ENCODE measurements around the gene JAGN1. TPM values are rescaled to one million over a fixed set of nuclear protein-coding genes. Genes with fewer than 3 reads are reported as not detected.
"Not testable (repeated sequence)": the region's sequence is repeated elsewhere in the genome, so short reads cannot be mapped to it uniquely, and the experiment has no call there.

The JAGN1 gene
- total RNA-seq, 1 experiment from 2014 or later, result 19.9 TPM

GRCh38 chr3:9846931-9847488, 43.4 kb upstream of the JAGN1 start:
- no TSS peak for BruUV-seq (replicated peaks)
- ChIA-PET POLR2A (interaction anchor here (0.6 kb wide), 1 partner anchor 9 kb away, joined by 3 read pairs; no protein-coding TSS in a partner anchor), CTCF (no interaction called here)

DNA sequence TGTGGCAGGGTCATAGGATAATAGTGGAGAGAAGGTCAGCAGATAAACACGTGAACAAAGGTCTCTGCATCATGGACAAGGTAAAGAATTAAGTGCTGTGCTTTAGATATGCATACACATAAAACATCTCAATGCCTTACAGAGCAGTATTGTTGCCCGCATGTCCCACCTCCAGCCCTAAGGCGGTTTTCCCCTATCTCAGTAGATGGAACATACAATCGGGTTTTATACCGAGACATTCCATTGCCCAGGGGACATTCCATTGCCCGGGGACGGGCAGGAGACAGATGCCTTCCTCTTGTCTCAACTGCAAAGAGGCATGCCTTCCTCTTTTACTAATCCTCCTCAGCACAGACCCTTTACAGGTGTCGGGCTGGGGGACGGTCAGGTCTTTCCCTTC, 42.5 kb upstream of the JAGN1 start:
- intact Hi-C loops (cut with micrococcal nuclease; ENCODE audit: unreplicated experiment), result loop anchor here (10.0 kb wide), 1 partner anchor 77 kb away; no protein-coding TSS in a partner anchor
- POLR2A ChIA-PET, result not testable (repeated sequence)

More at GRCh38 chr3:9846931-9847488, 43.4 kb upstream of the JAGN1 start:
- H3K27me3 ChIP-seq (ENCODE audit: control insufficient read depth, insufficient read depth, low read length), result no peaks in the 10 kb centered on the region
- TF ChIP-seq POLR2AphosphoS5 (IDR thresholded peaks at IDR 0.05; ENCODE audit: low read depth, low read length) (no peak), TCF7L2 (IDR thresholded peaks at IDR 0.05; ENCODE audit: low read depth, low read length) (no peak), SIN3A (IDR thresholded peaks at IDR 0.05; ENCODE audit: borderline replicate concordance, insufficient read depth, low read depth, low read length) (no peak)
- TF ChIP-seq, protein P1, sequence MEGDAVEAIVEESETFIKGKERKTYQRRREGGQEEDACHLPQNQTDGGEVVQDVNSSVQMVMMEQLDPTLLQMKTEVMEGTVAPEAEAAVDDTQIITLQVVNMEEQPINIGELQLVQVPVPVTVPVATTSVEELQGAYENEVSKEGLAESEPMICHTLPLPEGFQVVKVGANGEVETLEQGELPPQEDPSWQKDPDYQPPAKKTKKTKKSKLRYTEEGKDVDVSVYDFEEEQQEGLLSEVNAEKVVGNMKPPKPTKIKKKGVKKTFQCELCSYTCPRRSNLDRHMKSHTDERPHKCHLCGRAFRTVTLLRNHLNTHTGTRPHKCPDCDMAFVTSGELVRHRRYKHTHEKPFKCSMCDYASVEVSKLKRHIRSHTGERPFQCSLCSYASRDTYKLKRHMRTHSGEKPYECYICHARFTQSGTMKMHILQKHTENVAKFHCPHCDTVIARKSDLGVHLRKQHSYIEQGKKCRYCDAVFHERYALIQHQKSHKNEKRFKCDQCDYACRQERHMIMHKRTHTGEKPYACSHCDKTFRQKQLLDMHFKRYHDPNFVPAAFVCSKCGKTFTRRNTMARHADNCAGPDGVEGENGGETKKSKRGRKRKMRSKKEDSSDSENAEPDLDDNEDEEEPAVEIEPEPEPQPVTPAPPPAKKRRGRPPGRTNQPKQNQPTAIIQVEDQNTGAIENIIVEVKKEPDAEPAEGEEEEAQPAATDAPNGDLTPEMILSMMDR (IDR thresholded peaks at IDR 0.05), result no peak
- TF ChIP-seq, protein P2, sequence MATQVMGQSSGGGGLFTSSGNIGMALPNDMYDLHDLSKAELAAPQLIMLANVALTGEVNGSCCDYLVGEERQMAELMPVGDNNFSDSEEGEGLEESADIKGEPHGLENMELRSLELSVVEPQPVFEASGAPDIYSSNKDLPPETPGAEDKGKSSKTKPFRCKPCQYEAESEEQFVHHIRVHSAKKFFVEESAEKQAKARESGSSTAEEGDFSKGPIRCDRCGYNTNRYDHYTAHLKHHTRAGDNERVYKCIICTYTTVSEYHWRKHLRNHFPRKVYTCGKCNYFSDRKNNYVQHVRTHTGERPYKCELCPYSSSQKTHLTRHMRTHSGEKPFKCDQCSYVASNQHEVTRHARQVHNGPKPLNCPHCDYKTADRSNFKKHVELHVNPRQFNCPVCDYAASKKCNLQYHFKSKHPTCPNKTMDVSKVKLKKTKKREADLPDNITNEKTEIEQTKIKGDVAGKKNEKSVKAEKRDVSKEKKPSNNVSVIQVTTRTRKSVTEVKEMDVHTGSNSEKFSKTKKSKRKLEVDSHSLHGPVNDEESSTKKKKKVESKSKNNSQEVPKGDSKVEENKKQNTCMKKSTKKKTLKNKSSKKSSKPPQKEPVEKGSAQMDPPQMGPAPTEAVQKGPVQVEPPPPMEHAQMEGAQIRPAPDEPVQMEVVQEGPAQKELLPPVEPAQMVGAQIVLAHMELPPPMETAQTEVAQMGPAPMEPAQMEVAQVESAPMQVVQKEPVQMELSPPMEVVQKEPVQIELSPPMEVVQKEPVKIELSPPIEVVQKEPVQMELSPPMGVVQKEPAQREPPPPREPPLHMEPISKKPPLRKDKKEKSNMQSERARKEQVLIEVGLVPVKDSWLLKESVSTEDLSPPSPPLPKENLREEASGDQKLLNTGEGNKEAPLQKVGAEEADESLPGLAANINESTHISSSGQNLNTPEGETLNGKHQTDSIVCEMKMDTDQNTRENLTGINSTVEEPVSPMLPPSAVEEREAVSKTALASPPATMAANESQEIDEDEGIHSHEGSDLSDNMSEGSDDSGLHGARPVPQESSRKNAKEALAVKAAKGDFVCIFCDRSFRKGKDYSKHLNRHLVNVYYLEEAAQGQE (IDR thresholded peaks at IDR 0.05; ENCODE audit: insufficient read depth in 1 of 2, low read depth in 2 of 2, low read length in 1 of 2), result no peak
- DNase-seq (ENCODE audit: low read depth, low spot score) (no peak), ATAC-seq (no peak)
- no peaks in the 10 kb centered on the region for H3K4me1 ChIP-seq (ENCODE audit: control insufficient read depth, insufficient read depth, low read length)
- no peak overlapping the region for H3K27ac ChIP-seq (ENCODE audit: low read length)
- in situ Hi-C loops (cut with HindIII; ENCODE audit: low pct_unique_long_range_greater_than_20kb, low sequenced_read_pairs) (no loop called here), intact Hi-C loops (cut with micrococcal nuclease; ENCODE audit: unreplicated experiment) (loop anchor here (10.0 kb wide), 1 partner anchor 78 kb away; no protein-coding TSS in a partner anchor)
- H3K9me3 ChIP-seq (ENCODE audit: control insufficient read depth, insufficient read depth, low read depth, low read length), result no peaks in the 10 kb centered on the region
- no peaks in the 10 kb centered on the region; the same call in 1 of the 2 replicates for H3K36me3 ChIP-seq (ENCODE audit: control insufficient read depth, insufficient read depth, low read length)
- H3K4me3 ChIP-seq (ENCODE audit: low read depth in 2 of 2, low read length in 2 of 2), result no peak overlapping the region

GRCh38 chr3:9848860-9849259, 41.5 kb upstream of the JAGN1 start:
- BruUV-seq (replicated peaks); H3K27ac ChIP-seq (ENCODE audit: low read length); H3K4me3 ChIP-seq (ENCODE audit: low read depth in 2 of 2, low read length in 2 of 2); DNase-seq (ENCODE audit: low read depth, low spot score); H3K4me1 ChIP-seq (ENCODE audit: control insufficient read depth, insufficient read depth, low read length); H3K36me3 ChIP-seq (ENCODE audit: control insufficient read depth, insufficient read depth, low read length); POLR2A ChIA-PET; H3K27me3 ChIP-seq (ENCODE audit: control insufficient read depth, insufficient read depth, low read length); CTCF ChIA-PET; H3K9me3 ChIP-seq (ENCODE audit: control insufficient read depth, insufficient read depth, low read depth, low read length); ATAC-seq; in situ Hi-C loops (cut with HindIII; ENCODE audit: low pct_unique_long_range_greater_than_20kb, low sequenced_read_pairs): not testable (repeated sequence)
- TF ChIP-seq, protein P1 (IDR thresholded peaks at IDR 0.05), result peak; percentile 76
- intact Hi-C loops (cut with micrococcal nuclease; ENCODE audit: unreplicated experiment), result loop anchor here (10.0 kb wide), 1 partner anchor 76 kb away; no protein-coding TSS in a partner anchor

More for the DNA sequence above, 42.5 kb upstream of the JAGN1 start:
- ATAC-seq; CTCF ChIA-PET; in situ Hi-C loops (cut with HindIII; ENCODE audit: low pct_unique_long_range_greater_than_20kb, low sequenced_read_pairs); H3K27me3 ChIP-seq (ENCODE audit: control insufficient read depth, insufficient read depth, low read length); H3K27ac ChIP-seq (ENCODE audit: low read length); H3K9me3 ChIP-seq (ENCODE audit: control insufficient read depth, insufficient read depth, low read depth, low read length); DNase-seq (ENCODE audit: low read depth, low spot score); H3K4me3 ChIP-seq (ENCODE audit: low read depth in 2 of 2, low read length in 2 of 2); H3K4me1 ChIP-seq (ENCODE audit: control insufficient read depth, insufficient read depth, low read length); H3K36me3 ChIP-seq (ENCODE audit: control insufficient read depth, insufficient read depth, low read length); BruUV-seq (replicated peaks): not testable (repeated sequence)

DNA sequence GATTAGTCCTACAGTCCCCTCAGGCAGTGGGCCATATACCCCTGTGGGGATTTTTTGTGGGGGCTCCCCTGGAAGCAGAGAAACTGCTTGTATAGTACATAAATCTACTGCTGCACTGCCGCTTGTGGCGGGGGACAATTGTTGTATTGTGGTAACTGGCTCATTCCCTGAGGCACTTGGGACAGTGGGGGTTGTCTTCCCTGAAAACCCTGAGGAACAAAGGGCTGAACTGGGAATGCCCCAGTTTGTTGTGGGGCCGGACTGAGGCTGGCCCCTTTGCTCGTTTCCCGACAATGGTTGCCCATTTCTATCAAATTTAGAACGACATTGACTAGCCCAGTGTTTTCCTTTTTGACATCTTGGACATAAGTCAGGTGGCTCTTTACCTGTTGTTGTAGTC, 39.0 kb upstream of the JAGN1 start:
- H3K27me3 ChIP-seq (ENCODE audit: control insufficient read depth, insufficient read depth, low read length); H3K4me1 ChIP-seq (ENCODE audit: control insufficient read depth, insufficient read depth, low read length); DNase-seq (ENCODE audit: low read depth, low spot score); H3K9me3 ChIP-seq (ENCODE audit: control insufficient read depth, insufficient read depth, low read depth, low read length); H3K36me3 ChIP-seq (ENCODE audit: control insufficient read depth, insufficient read depth, low read length); H3K4me3 ChIP-seq (ENCODE audit: low read depth in 2 of 2, low read length in 2 of 2); BruUV-seq (replicated peaks); H3K27ac ChIP-seq (ENCODE audit: low read length); POLR2A ChIA-PET; CTCF ChIA-PET; in situ Hi-C loops (cut with HindIII; ENCODE audit: low pct_unique_long_range_greater_than_20kb, low sequenced_read_pairs); ATAC-seq; intact Hi-C loops (cut with micrococcal nuclease; ENCODE audit: unreplicated experiment): not testable (repeated sequence)
